ENCODE data around the gene PTGER2. TPM values are rescaled to one million over a fixed set of nuclear protein-coding genes. Genes with fewer than 3 reads are reported as not detected.

The PTGER2 gene
- total RNA-seq, 1 experiment from 2014 or later, result 0.41 TPM

GRCh38 chr14:52329678-52330369 is 15.7 kb downstream of the PTGER2 start:
- Histone ChIP-seq H3K36me3 (ENCODE audit: control insufficient read depth, insufficient read depth, low read length) (no peaks in the 10 kb centered on the region), H3K27ac (ENCODE audit: low read length) (no peak overlapping the region), H3K4me1 (ENCODE audit: control insufficient read depth, insufficient read depth, low read length) (no peaks in the 10 kb centered on the region), H3K4me3 (ENCODE audit: low read depth in 2 of 2, low read length in 2 of 2) (no peak overlapping the region), H3K27me3 (ENCODE audit: control insufficient read depth, insufficient read depth, low read length) (no peaks in the 10 kb centered on the region), H3K9me3 (ENCODE audit: control insufficient read depth, insufficient read depth, low read depth, low read length) (no peaks in the 10 kb centered on the region)
- ATAC-seq (no peak), DNase-seq (ENCODE audit: low read depth, low spot score) (no peak)
- ChIA-PET POLR2A (no interaction called here), CTCF (no interaction called here)
- in situ Hi-C loops (cut with HindIII; ENCODE audit: low pct_unique_long_range_greater_than_20kb, low sequenced_read_pairs), result no loop called here
- BruUV-seq (replicated peaks), result no TSS peak
- TF ChIP-seq POLR2AphosphoS5 (IDR thresholded peaks at IDR 0.05; ENCODE audit: low read depth, low read length) (no peak), SIN3A (IDR thresholded peaks at IDR 0.05; ENCODE audit: borderline replicate concordance, insufficient read depth, low read depth, low read length) (no peak)
- intact Hi-C loops (cut with micrococcal nuclease; ENCODE audit: unreplicated experiment), result no loop called here

GRCh38 chr14:52332269-52332668 is 18.2 kb downstream of the PTGER2 start:
- Histone ChIP-seq H3K27ac (ENCODE audit: low read length) (no peak overlapping the region), H3K4me3 (ENCODE audit: low read depth in 2 of 2, low read length in 2 of 2) (no peak overlapping the region), H3K27me3 (ENCODE audit: control insufficient read depth, insufficient read depth, low read length) (no peaks in the 10 kb centered on the region), H3K4me1 (ENCODE audit: control insufficient read depth, insufficient read depth, low read length) (no peaks in the 10 kb centered on the region), H3K36me3 (ENCODE audit: control insufficient read depth, insufficient read depth, low read length) (no peaks in the 10 kb centered on the region), H3K9me3 (ENCODE audit: control insufficient read depth, insufficient read depth, low read depth, low read length) (no peaks in the 10 kb centered on the region)
- no peak for DNase-seq (ENCODE audit: low read depth, low spot score)
- intact Hi-C loops (cut with micrococcal nuclease; ENCODE audit: unreplicated experiment) (no loop called here), in situ Hi-C loops (cut with HindIII; ENCODE audit: low pct_unique_long_range_greater_than_20kb, low sequenced_read_pairs) (no loop called here)
- ATAC-seq, result no peak
- CTCF ChIA-PET, result no interaction called here
- no TSS peak for BruUV-seq (replicated peaks)
- POLR2A ChIA-PET, result no interaction called here
- TF ChIP-seq, protein P1, sequence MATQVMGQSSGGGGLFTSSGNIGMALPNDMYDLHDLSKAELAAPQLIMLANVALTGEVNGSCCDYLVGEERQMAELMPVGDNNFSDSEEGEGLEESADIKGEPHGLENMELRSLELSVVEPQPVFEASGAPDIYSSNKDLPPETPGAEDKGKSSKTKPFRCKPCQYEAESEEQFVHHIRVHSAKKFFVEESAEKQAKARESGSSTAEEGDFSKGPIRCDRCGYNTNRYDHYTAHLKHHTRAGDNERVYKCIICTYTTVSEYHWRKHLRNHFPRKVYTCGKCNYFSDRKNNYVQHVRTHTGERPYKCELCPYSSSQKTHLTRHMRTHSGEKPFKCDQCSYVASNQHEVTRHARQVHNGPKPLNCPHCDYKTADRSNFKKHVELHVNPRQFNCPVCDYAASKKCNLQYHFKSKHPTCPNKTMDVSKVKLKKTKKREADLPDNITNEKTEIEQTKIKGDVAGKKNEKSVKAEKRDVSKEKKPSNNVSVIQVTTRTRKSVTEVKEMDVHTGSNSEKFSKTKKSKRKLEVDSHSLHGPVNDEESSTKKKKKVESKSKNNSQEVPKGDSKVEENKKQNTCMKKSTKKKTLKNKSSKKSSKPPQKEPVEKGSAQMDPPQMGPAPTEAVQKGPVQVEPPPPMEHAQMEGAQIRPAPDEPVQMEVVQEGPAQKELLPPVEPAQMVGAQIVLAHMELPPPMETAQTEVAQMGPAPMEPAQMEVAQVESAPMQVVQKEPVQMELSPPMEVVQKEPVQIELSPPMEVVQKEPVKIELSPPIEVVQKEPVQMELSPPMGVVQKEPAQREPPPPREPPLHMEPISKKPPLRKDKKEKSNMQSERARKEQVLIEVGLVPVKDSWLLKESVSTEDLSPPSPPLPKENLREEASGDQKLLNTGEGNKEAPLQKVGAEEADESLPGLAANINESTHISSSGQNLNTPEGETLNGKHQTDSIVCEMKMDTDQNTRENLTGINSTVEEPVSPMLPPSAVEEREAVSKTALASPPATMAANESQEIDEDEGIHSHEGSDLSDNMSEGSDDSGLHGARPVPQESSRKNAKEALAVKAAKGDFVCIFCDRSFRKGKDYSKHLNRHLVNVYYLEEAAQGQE (IDR thresholded peaks at IDR 0.05; ENCODE audit: insufficient read depth in 1 of 2, low read depth in 2 of 2, low read length in 1 of 2), result no peak
- no peak for TF ChIP-seq POLR2AphosphoS5 (IDR thresholded peaks at IDR 0.05; ENCODE audit: low read depth, low read length)

- Histone ChIP-seq H3K27ac (ENCODE audit: low read length) (no peak overlapping the region), H3K36me3 (ENCODE audit: control insufficient read depth, insufficient read depth, low read length) (no peaks in the 10 kb centered on the region)
- no peak for ATAC-seq
Observed at GRCh38 chr14:52333108-52333507, 19.0 kb downstream of the PTGER2 start.

More at GRCh38 chr14:52333108-52333507, 19.0 kb downstream of the PTGER2 start:
- BruUV-seq (replicated peaks), result no TSS peak
- POLR2A ChIA-PET, result no interaction called here
- Histone ChIP-seq H3K4me3 (ENCODE audit: low read depth in 2 of 2, low read length in 2 of 2) (no peak overlapping the region), H3K27me3 (ENCODE audit: control insufficient read depth, insufficient read depth, low read length) (no peaks in the 10 kb centered on the region), H3K4me1 (ENCODE audit: control insufficient read depth, insufficient read depth, low read length) (no peaks in the 10 kb centered on the region), H3K9me3 (ENCODE audit: control insufficient read depth, insufficient read depth, low read depth, low read length) (no peaks in the 10 kb centered on the region)
- CTCF ChIA-PET, result no interaction called here
- in situ Hi-C loops (cut with HindIII; ENCODE audit: low pct_unique_long_range_greater_than_20kb, low sequenced_read_pairs), result no loop called here
- no peak for DNase-seq (ENCODE audit: low read depth, low spot score)
- intact Hi-C loops (cut with micrococcal nuclease; ENCODE audit: unreplicated experiment), result no loop called here
- TF ChIP-seq TCF7L2 (IDR thresholded peaks at IDR 0.05; ENCODE audit: low read depth, low read length) (no peak), SIN3A (IDR thresholded peaks at IDR 0.05; ENCODE audit: borderline replicate concordance, insufficient read depth, low read depth, low read length) (no peak), CTCF (IDR thresholded peaks at IDR 0.05) (no peak), POLR2AphosphoS5 (IDR thresholded peaks at IDR 0.05; ENCODE audit: low read depth, low read length) (no peak)
- TF ChIP-seq, protein P1 (IDR thresholded peaks at IDR 0.05; ENCODE audit: insufficient read depth in 1 of 2, low read depth in 2 of 2, low read length in 1 of 2), result no peak
